IMR-90 (cell line): ENCODE measurements around the gene TTC19. TPM values are rescaled to one million over a fixed set of nuclear protein-coding genes. Genes with fewer than 3 reads are reported as not detected.

ENCODE experiments used
- ATAC-seq: fragments of 200-7000 bp; cut with Tn5 transposase; 2 replicates; pipeline ENCODE4 v1.9.1; 2020; ENCODE audit warnings: low read depth, mild to moderate bottlenecking, moderate library complexity
- BruUV-seq: library from RNA; stranded (reverse); fragments of 400-500 nt; replicated peaks from 2 replicates; lab custom pipeline; 2021; lab: Mats Ljungman, UMichigan
- CTCF ChIA-PET: fragments of 300-600 bp; formaldehyde crosslinking; extraction: SDS; loops from one replicate; lab custom pipeline; 2021; ENCODE audit warnings: antibody characterized with exemption; lab: Yijun Ruan, JAX
- POLR2A ChIA-PET: fragments of 300-600 bp; sonication (Branson Sonifier 250); formaldehyde crosslinking; loops from one replicate; lab custom pipeline; 2022; ENCODE audit warnings: antibody characterized with exemption; ENCODE audit not compliant: unreplicated experiment; lab: Charles Lee
- DNase-seq: peaks from one replicate; pipeline ENCODE4 v3.0.0; 2013
- H2AFZ ChIP-seq: replicated peaks from 2 replicates; pipeline ENCODE3; 2013; ENCODE audit warnings: low read length, mild to moderate bottlenecking; ENCODE audit not compliant: poor library complexity
- H2AK5ac ChIP-seq: 2 replicates; pipeline ENCODE4 v1.6.1; 2013; ENCODE audit warnings: low read depth, low read length, inconsistent platforms
- H2AK9ac ChIP-seq: replicated peaks from 2 replicates; pipeline ENCODE3; 2013; ENCODE audit warnings: mild to moderate bottlenecking, low read depth, low read length, moderate library complexity; ENCODE audit not compliant: poor library complexity
- H2BK120ac ChIP-seq: 2 replicates; pipeline ENCODE4 v1.6.1; 2013; ENCODE audit warnings: low read depth, low read length, inconsistent platforms
- H2BK15ac ChIP-seq: 3 replicates; pipeline ENCODE4 v1.6.1; 2013; ENCODE audit warnings: low read depth, low read length, inconsistent platforms
- H2BK20ac ChIP-seq: 2 replicates; pipeline ENCODE4 v1.6.1; 2013; ENCODE audit warnings: low read depth, mild to moderate bottlenecking, inconsistent platforms, low read length, moderate library complexity
- H2BK5ac ChIP-seq: 2 replicates; pipeline ENCODE4 v1.6.1; 2013; ENCODE audit warnings: mild to moderate bottlenecking, low read depth, low read length, inconsistent platforms; ENCODE audit not compliant: poor library complexity, severe bottlenecking
- H3K14ac ChIP-seq: replicated peaks from 2 replicates; pipeline ENCODE4 v1.6.1; 2013; ENCODE audit warnings: low read depth, low read length, inconsistent platforms
- H3K18ac ChIP-seq: 2 replicates; pipeline ENCODE4 v1.6.1; 2013; ENCODE audit warnings: low read depth, low read length, control low read depth
- H3K23ac ChIP-seq: 2 replicates; pipeline ENCODE4 v1.6.1; 2013; ENCODE audit warnings: low read depth, low read length, inconsistent platforms
- H3K27ac ChIP-seq: 2 replicates; pipeline ENCODE4 v1.5.1; 2013; ENCODE audit warnings: mild to moderate bottlenecking, control low read depth, low read length; ENCODE audit not compliant: insufficient read depth
- H3K27me3 ChIP-seq: 2 replicates; pipeline ENCODE4 v1.6.1; 2013; ENCODE audit warnings: low read length; ENCODE audit not compliant: control insufficient read depth, insufficient read depth
- H3K36me3 ChIP-seq: 2 replicates; pipeline ENCODE4 v1.6.1; 2013; ENCODE audit warnings: low read length, mixed read lengths; ENCODE audit not compliant: control insufficient read depth, insufficient read depth
- H3K4ac ChIP-seq: 2 replicates; pipeline ENCODE4 v1.6.1; 2013; ENCODE audit warnings: low read depth, low read length, inconsistent platforms
- H3K4me1 ChIP-seq: 2 replicates; pipeline ENCODE4 v1.6.1; 2013; ENCODE audit warnings: low read length, mixed read lengths; ENCODE audit not compliant: control insufficient read depth, insufficient read depth
- H3K4me2 ChIP-seq: 2 replicates; pipeline ENCODE4 v1.6.1; 2013; ENCODE audit warnings: low read depth, mild to moderate bottlenecking, control low read depth, low read length, moderate library complexity
- H3K4me3 ChIP-seq: 2 replicates; pipeline ENCODE4 v1.5.1; 2013; ENCODE audit warnings: low read depth, mild to moderate bottlenecking, control low read depth, low read length, moderate library complexity; ENCODE audit not compliant: insufficient read depth
- H3K56ac ChIP-seq: 2 replicates; pipeline ENCODE4 v1.6.1; 2013; ENCODE audit warnings: low read length, inconsistent platforms; ENCODE audit not compliant: insufficient read depth; ENCODE audit errors: extremely low read depth
- H3K79me1 ChIP-seq, 2 experiments: 2 replicates each; pipeline ENCODE4 v1.6.1; 2013; ENCODE audit warnings: low read length in 2 of 2, inconsistent platforms in 1 of 2, low read depth in 1 of 2
- H3K9ac ChIP-seq: 2 replicates; pipeline ENCODE4 v1.6.1; 2013; ENCODE audit warnings: low read depth, low read length, control low read depth
- H3K9me1 ChIP-seq: 2 replicates; pipeline ENCODE4 v1.6.1; 2013; ENCODE audit warnings: low read length, inconsistent platforms; ENCODE audit not compliant: insufficient read depth
- H3K9me3 ChIP-seq: 2 replicates; pipeline ENCODE4 v1.6.1; 2013; ENCODE audit warnings: low read length; ENCODE audit not compliant: control insufficient read depth, insufficient read depth
- H4K20me1 ChIP-seq: 2 replicates; pipeline ENCODE4 v1.6.1; 2013; ENCODE audit warnings: low read length, inconsistent platforms; ENCODE audit not compliant: insufficient read depth
- H4K5ac ChIP-seq: 2 replicates; pipeline ENCODE4 v1.6.1; 2013; ENCODE audit warnings: mild to moderate bottlenecking, low read depth, low read length, control low read depth
- H4K8ac ChIP-seq, 2 experiments: 2 replicates each; pipeline ENCODE4 v1.6.1; 2013; ENCODE audit warnings: low read depth in 2 of 2, low read length in 2 of 2, control low read depth in 1 of 2, inconsistent platforms in 1 of 2
- H4K91ac ChIP-seq: 2 replicates; pipeline ENCODE4 v1.6.1; 2013; ENCODE audit warnings: low read depth, low read length, inconsistent platforms; ENCODE audit not compliant: insufficient read depth
- FOS ChIP-seq: fragments of 150-350 bp; IDR thresholded peaks from 2 replicates; pipeline ENCODE4 v1.6.1; 2016; ENCODE audit warnings: low read depth, low read length
- RFX5 ChIP-seq: IDR thresholded peaks from 2 replicates; pipeline ENCODE4 v1.8.0; 2012; ENCODE audit warnings: low read depth, mild to moderate bottlenecking, low read length, moderate library complexity
- dilution Hi-C: fragments of 300-500 bp; cut with HindIII; formaldehyde crosslinking; loops from one replicate; pipeline ENCODE4 v1.14.3; 2018; ENCODE audit warnings: low sequenced_read_pairs; ENCODE audit not compliant: unreplicated experiment
- in situ Hi-C: fragments of 300-500 bp; cut with MboI; formaldehyde crosslinking; loops from 3 replicates; pipeline ENCODE4 v1.14.3; 2019; ENCODE audit warnings: low sequenced_read_pairs, inconsistent platforms, mixed read lengths
- intact Hi-C: fragments of 100-400 bp; cut with micrococcal nuclease; formaldehyde crosslinking; loops from 2 replicates; pipeline ENCODE4 v1.10.0; 2022
- polyA plus RNA-seq, 3 experiments: library from polyadenylated mRNA; depleted of rRNA; stranded (reverse); fragments of >200 nt; gene quantifications; 2 replicates each; pipeline ENCODE4 v1.2.3, GENCODE V29; 2012; ENCODE audit warnings: low replicate concordance in 1 of 3
- total RNA-seq: library from RNA; depleted of rRNA; stranded (reverse); fragments of >200 nt; gene quantifications from 2 replicates; pipeline ENCODE4 v1.2.3, GENCODE V29; 2012

Gene TTC19
- total and polyA plus RNA-seq, 2 of the 4 experiments (the other 2 are of a cell fraction) = 8.3 to 12.9 TPM

GRCh38 chr17:15973016-15973415 lies 26.6 kb upstream of the TTC19 start:
- H3K23ac ChIP-seq = no peak overlapping the region
- H2BK15ac ChIP-seq = no peak overlapping the region
- ATAC-seq (peak; percentile 66), DNase-seq (no peak)
- no peak overlapping the region for H3K9ac ChIP-seq
- H4K20me1 ChIP-seq = no peaks in the 10 kb centered on the region
- peaks cover 3% of the 10 kb centered on the region; the same call in 1 of the 2 replicates for H3K4me1 ChIP-seq
- no peak overlapping the region for H2AK9ac ChIP-seq
- no peak overlapping the region for H2AFZ ChIP-seq
- no peak overlapping the region for H3K4me2 ChIP-seq
- no peak overlapping the region for H3K4ac ChIP-seq
- TF ChIP-seq RFX5 (no peak), FOS (no peak)
- in situ Hi-C loops (loop anchor here (25.0 kb wide), 1 partner anchor 711 kb away; the partner anchor contains the start of gene PMP22), dilution Hi-C loops (no loop called here), intact Hi-C loops (no loop called here)
- H3K56ac ChIP-seq = no peak overlapping the region
- H4K91ac ChIP-seq = no peak overlapping the region
- H2BK5ac ChIP-seq = no peak overlapping the region
- H3K4me3 ChIP-seq = no peak overlapping the region
- BruUV-seq = no TSS peak
- no peaks in the 10 kb centered on the region for H3K9me3 ChIP-seq
- no peak overlapping the region for H2BK20ac ChIP-seq
- H3K9me1 ChIP-seq = peaks cover 16% of the 10 kb centered on the region; the same call in 1 of the 2 replicates
- H3K79me1 ChIP-seq = peaks cover 11 to 25% of the 10 kb centered on the region in 2 experiments
- H3K27ac ChIP-seq = no peak overlapping the region
- H2BK120ac ChIP-seq = no peak overlapping the region
- no peak overlapping the region for H3K18ac ChIP-seq
- H3K36me3 ChIP-seq = peaks cover 11% of the 10 kb centered on the region
- H4K5ac ChIP-seq = no peak overlapping the region
- no peaks in the 10 kb centered on the region for H3K27me3 ChIP-seq
- ChIA-PET POLR2A (no interaction called here), CTCF (no interaction called here)
- no peak overlapping the region for H4K8ac ChIP-seq
- H2AK5ac ChIP-seq = no peak overlapping the region
- no peak overlapping the region; the same call in 1 of the 2 replicates for H3K14ac ChIP-seq
